Measurements from ENCODE around the gene PRSS8. TPM values are rescaled to one million over a fixed set of nuclear protein-coding genes. Genes with fewer than 3 reads are reported as not detected.

Gene PRSS8
- total RNA-seq, 1 donor from 2014 or later: not detected

GRCh38 chr16:31149332-31149731 lies 13.8 kb upstream of the PRSS8 start:
- no peak for TF ChIP-seq CTCF (IDR thresholded peaks at IDR 0.05; ENCODE audit: partially characterized antibody, unreplicated experiment)
- Mint-ChIP-seq H3K4me3 (ENCODE audit: unreplicated experiment) (no peak overlapping the region), H3K27ac (ENCODE audit: unreplicated experiment) (no peak overlapping the region), H3K36me3 (ENCODE audit: unreplicated experiment) (peaks cover 4% of the 10 kb centered on the region), H3K27me3 (ENCODE audit: unreplicated experiment) (peaks cover 8% of the 10 kb centered on the region), H3K9me3 (ENCODE audit: unreplicated experiment) (peaks cover 1% of the 10 kb centered on the region), H3K4me1 (ENCODE audit: low read depth, unreplicated experiment) (peaks cover 1% of the 10 kb centered on the region)
- DNase-seq: no peak

- no peak for DNase-seq
- TF ChIP-seq CTCF (IDR thresholded peaks at IDR 0.05; ENCODE audit: partially characterized antibody, unreplicated experiment): no peak
- Mint-ChIP-seq H3K27me3 (ENCODE audit: unreplicated experiment) (peaks cover 12% of the 10 kb centered on the region), H3K36me3 (ENCODE audit: unreplicated experiment) (peaks cover 4% of the 10 kb centered on the region), H3K9me3 (ENCODE audit: unreplicated experiment) (peaks cover 1% of the 10 kb centered on the region), H3K27ac (ENCODE audit: unreplicated experiment) (no peak overlapping the region), H3K4me3 (ENCODE audit: unreplicated experiment) (no peak overlapping the region), H3K4me1 (ENCODE audit: low read depth, unreplicated experiment) (peaks cover 1% of the 10 kb centered on the region)
Observed at GRCh38 chr16:31148896-31149295, 13.4 kb upstream of the PRSS8 start.

GRCh38 chr16:31148281-31148728 lies 12.8 kb upstream of the PRSS8 start:
- H3K4me3 Mint-ChIP-seq (ENCODE audit: unreplicated experiment): no peak overlapping the region
- H3K27me3 Mint-ChIP-seq (ENCODE audit: unreplicated experiment): peaks cover 16% of the 10 kb centered on the region
- peaks cover 4% of the 10 kb centered on the region for H3K36me3 Mint-ChIP-seq (ENCODE audit: unreplicated experiment)
- no peak overlapping the region for H3K27ac Mint-ChIP-seq (ENCODE audit: unreplicated experiment)
- H3K9me3 Mint-ChIP-seq (ENCODE audit: unreplicated experiment): peaks cover 1% of the 10 kb centered on the region
- DNase-seq: no peak
- TF ChIP-seq CTCF (IDR thresholded peaks at IDR 0.05; ENCODE audit: partially characterized antibody, unreplicated experiment): no peak
- peaks cover 1% of the 10 kb centered on the region for H3K4me1 Mint-ChIP-seq (ENCODE audit: low read depth, unreplicated experiment)

- H3K4me1 Mint-ChIP-seq (ENCODE audit: low read depth, unreplicated experiment): peaks cover 1% of the 10 kb centered on the region
- no peak overlapping the region for H3K27ac Mint-ChIP-seq (ENCODE audit: unreplicated experiment)
- peaks cover 16% of the 10 kb centered on the region for H3K27me3 Mint-ChIP-seq (ENCODE audit: unreplicated experiment)
Observed at GRCh38 chr16:31147574-31147973, 12.0 kb upstream of the PRSS8 start.

More at GRCh38 chr16:31147574-31147973, 12.0 kb upstream of the PRSS8 start:
- peaks cover 1% of the 10 kb centered on the region for H3K9me3 Mint-ChIP-seq (ENCODE audit: unreplicated experiment)
- H3K36me3 Mint-ChIP-seq (ENCODE audit: unreplicated experiment): peaks cover 4% of the 10 kb centered on the region
- H3K4me3 Mint-ChIP-seq (ENCODE audit: unreplicated experiment): no peak overlapping the region
- no peak for DNase-seq
- TF ChIP-seq CTCF (IDR thresholded peaks at IDR 0.05; ENCODE audit: partially characterized antibody, unreplicated experiment): no peak

Data from glutamatergic neuron (in vitro differentiated cells).